Left kidney (tissue), 2 donors: ENCODE results near the gene CRYZL1. TPM values are rescaled to one million over a fixed set of nuclear protein-coding genes. Genes with fewer than 3 reads are reported as not detected.

Experiments used
- DNase-seq: peaks from one replicate; pipeline ENCODE4 v3.0.0-alpha.2; 2013
- polyA plus RNA-seq: library from polyadenylated mRNA; unstranded; fragments of 120-200 nt; gene quantifications from one replicate; pipeline ENCODE4 v1.2.1, GENCODE V29; 2013; ENCODE audit not compliant: insufficient read length

Gene CRYZL1
- polyA plus RNA-seq, 1 donor = 86.4 TPM

DNA sequence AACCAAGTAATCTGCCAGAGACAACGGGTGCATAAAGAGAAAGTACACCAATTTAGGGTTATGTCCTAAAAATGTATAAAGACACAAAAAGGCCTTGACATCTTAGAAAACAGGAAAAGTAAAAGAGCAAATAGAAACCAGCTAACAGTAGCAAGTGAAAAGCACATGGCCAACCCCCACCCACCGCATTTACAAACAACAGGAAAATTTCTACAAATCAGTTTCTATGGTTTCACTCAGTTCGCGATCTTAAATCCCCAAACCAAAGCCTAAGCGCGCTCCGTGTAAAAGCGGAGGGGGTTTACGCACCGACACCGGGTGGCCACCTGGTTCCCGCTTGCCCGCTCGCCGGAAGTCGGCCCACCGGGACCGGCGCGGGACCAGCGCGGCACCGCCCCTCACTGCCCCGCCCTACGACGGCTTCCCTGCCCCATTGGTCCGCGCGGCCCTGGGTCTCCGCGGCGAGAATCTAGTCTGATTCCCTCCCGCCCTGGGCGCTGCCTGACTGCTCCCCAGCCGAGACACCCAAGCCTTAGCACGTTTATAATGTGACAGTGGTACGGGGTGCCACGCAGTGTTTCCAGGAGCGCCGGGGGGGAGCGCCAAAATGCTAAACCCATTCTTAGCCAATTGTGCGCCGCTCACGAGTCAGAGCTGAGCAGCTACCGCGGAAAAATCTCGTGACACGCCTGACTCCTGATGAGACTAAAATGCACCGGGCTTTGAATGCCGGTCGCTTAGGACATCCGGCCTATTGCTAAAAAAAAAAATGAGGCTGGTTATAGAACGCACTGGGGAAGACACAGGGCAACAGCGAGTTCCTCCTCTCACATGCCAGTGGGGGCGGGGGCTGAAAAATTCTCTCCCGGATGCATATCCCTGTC is 99.5 kb downstream of the CRYZL1 start, which contains the start of gene GART:
Gene GART, minus strand, starts transcription at position 362 of the 884 bp plus-strand sequence. CDS start 2,802 bp downstream, outside the sequence.
- DNase-seq = peak; percentile 78

DNA sequence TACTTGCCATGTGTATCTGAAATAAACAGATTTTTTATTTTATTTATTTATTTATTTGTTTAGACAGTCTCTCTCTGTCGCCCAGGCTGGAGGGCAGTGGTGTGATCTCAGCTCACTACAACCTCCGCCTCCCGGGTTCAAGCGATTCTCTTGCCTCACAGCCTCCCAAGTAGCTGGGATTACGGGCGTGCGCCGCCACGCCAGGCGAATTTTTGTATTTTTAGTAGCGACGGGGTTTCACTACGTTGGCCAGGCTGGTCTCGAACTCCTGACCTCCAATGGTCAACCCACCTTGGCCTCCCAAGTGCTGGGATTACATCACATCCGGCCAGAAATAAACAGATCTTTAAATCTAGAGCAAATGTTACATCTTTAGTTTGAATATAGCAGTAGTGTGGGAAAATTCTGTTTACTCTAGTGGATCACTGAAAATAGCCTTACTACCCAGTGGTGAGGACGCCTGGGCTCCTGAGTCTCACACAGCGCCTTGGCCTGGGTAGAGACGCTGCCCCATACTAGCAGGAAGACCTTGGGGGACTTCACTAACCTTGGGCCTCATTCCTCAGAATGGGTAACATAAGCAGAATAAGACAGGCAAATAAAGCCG is 100.3 kb downstream of the CRYZL1 start:
- DNase-seq = no peak

- no peak for DNase-seq
Observed at GRCh38 chr21:33540711-33541104, 100.8 kb downstream of the CRYZL1 start.

- DNase-seq = no peak
Observed at GRCh38 chr21:33539616-33540015, 101.9 kb downstream of the CRYZL1 start.

Other genes starting within 250 kb of the CRYZL1 start
- 82.2 TPM for gene IFNGR2, start 238.3 kb downstream of the CRYZL1 start, polyA plus RNA-seq
- 60.5 TPM for gene TMEM50B, start 161.8 kb downstream of the CRYZL1 start, polyA plus RNA-seq
- gene DNAJC28, start 150.0 kb downstream of the CRYZL1 start, polyA plus RNA-seq = 6.1 TPM
- gene GART, start 99.6 kb downstream of the CRYZL1 start, polyA plus RNA-seq = 92.6 TPM
- gene SON, start 98.7 kb downstream of the CRYZL1 start, polyA plus RNA-seq = 447 TPM
- gene DONSON, start 53.1 kb downstream of the CRYZL1 start, polyA plus RNA-seq = 51.4 TPM
- gene ITSN1, start 760 bp upstream of the CRYZL1 start, polyA plus RNA-seq = 56.2 TPM